HG02763 (cell line): ENCODE measurements around the gene GABBR2.
A peak's percentile ranks its signal among the peaks of the same experiment; 100 is the strongest.

Source experiments
- ATAC-seq: cut with Tn5 transposase; IDR thresholded peaks from one replicate; pipeline ENCODE4 v1.9.1; 2021; ENCODE audit warnings: mild to moderate bottlenecking, moderate library complexity; ENCODE audit not compliant: unreplicated experiment

GABBR2 gene

DNA sequence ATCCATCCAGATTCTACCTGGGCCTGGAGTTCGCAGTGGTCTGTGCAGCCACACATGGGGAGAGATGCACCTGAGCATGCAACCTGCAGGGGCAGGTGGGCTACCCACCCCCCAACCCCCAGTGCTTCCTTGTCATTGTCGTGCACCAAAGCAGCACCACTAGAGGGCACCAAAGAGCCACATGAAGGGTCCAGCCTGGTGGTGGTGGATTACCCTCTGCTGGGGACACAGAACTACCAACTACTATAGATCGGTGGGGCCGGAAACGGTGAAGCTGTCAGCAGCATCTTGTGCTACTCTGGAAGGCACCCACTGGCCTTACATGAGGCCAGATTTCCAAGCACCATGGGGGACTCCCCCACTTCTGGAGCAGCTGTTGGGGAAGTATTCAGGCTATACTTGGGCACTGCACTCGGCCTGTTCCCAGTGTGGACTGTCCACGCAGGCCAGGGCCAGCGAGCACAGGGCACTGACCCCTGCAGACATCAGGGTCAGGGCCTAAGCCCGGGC is 393.1 kb downstream of the GABBR2 start:
- peak; percentile 64 for ATAC-seq

DNA sequence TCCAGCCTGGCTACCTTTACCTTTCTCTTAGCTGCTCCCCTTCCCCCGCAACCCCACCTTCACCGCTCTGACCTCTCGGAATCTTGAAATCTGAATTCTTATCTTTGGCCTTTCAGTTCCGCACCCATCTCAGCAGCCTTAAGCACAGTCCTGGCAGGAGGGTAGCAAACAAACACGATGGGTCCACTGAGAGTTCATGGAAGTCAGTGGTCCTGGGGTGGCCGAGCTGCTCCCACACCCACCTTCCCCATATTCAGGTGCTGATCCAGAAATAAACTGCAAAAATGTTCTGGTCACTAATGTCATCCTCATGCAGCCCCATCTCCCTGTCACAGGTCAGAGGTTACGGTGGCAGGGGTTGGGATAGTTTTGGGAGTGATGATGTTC is 393.7 kb downstream of the GABBR2 start:
- ATAC-seq = no peak

DNA sequence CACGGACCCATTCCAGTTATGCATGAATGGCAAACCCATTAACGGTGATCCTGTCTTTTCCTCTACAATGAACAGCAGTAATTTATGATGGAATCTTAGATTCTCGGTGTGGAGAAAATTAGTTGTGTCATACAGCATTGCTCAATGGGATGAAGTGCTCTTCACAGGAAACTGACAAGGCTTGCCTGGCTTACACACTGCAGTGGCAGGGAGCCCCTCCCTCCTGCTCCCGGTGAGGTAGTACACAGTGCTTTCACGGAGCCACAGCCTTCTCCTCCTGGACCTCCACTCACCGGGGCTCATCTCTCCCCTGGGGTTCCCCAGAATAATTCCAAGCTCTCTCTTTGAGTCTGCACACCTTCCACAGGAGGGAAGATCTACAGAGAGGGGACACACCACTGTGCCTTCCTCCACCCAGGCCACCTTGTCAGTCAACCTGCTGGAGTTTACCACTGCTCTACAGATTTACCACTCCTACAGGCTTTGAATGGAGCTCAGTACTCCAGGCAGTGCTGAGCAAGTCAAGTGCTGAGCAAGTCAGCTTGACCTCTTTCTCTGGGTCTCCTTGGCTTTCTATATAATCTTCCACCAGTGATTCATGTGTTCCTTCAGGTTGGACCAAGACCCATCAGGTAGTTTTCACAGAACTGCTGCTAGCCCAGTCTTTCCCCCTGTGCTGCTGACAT is 394.2 kb downstream of the GABBR2 start:
- ATAC-seq = no peak

DNA sequence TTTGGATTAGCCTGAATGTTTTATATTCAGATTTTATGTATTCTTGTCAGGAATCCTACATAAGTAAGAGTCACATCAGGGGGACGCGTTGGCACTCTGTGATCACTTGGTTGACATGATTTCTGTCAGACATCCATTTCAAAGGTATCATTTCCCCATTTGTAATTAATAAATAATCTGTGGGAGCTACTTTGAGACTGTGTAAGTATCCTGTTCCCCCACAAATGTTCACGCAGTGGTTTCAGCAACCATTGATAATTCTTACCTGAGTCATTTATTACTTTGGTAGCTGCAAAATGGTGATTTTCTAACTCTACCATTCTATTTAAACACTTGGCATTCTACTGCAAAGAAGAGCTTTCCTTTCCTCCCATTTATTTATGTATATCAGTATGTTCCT is 396.4 kb downstream of the GABBR2 start:
- no peak for ATAC-seq

DNA sequence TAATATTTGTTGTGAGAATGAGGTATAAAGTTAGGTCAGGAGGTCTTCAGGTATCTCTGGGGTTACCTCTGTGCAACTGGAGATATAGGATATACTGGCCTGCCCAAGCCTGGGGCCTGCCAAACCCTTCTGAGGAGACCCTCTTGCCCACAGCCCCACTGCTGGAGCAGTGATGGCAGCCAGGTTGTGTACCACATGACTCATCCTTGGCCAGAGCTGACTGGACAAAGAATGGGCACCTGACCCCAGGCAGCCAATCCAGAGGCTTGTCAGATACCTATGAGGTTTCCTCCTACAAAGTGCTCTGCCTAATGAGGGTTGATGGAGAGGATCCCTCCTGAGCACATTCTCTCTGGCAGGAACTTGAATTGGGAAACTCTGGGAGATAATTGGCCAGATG is 397.2 kb downstream of the GABBR2 start:
- ATAC-seq = no peak

DNA sequence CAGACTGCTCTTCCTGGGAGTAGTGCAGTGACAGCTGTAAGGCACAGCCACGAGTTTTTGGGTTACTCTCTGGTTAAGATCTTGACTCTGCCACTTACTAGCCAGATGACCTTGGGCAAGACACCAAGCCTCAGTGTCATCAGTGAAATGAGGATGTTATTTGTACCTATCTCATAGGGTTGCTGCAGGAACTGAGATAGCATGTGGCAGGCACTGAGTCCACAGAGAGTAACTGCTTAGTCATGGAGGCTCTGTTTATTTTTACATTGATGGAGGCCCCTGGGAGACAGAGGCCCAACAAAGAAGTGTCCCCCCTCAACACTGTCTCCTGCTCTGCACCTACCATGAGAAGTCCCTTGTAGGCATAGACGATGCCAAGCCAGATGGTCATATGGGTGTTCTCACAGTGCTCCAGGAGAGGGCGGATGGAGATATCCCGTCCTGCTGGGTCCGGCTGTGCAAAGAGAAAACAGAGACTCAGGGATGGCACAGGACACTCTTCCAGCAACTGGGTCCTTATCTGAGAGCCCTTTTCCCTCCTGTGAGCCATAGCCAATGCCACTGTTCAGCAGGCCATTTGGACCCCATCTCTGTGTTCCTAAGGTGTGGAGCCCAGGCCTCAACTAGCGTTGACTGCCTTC is 397.9 kb downstream of the GABBR2 start:
- no peak for ATAC-seq

DNA sequence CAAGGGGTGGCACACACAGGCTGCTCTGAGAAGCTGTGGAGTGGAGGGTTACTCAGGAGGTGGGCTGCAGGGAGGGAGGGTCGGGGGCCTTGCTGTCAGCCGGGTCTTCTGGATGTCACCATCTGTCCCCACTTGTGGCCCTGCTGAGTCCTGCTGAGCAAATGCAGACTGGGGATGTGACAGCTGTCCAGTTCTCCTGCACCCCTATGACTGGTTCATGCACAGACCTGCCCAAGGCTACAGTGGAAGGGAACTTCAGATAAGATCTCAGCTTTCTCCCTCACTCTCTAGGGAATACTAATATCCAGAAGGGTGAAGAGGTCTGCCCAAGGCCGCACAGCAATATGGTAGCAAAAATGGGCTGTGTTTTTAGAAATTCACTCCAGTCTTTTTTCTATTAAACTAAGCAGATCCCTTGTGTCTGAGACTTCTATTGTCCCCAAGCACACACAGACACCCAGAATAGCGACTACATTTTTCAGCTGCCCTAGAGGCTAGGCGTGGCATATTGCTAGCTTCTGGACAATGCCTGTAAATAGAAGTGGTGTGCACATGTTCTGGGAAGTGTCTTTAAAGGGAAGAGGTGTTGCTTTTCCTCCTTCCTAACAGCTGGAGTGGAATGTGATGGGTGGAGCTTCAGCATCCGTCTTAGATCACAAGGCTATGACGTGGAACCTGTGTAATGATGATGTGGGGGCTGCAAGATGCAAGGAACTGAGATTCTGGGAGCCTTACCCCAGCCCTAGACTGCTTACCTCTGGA is 402.2 kb downstream of the GABBR2 start:
- ATAC-seq = no peak

DNA sequence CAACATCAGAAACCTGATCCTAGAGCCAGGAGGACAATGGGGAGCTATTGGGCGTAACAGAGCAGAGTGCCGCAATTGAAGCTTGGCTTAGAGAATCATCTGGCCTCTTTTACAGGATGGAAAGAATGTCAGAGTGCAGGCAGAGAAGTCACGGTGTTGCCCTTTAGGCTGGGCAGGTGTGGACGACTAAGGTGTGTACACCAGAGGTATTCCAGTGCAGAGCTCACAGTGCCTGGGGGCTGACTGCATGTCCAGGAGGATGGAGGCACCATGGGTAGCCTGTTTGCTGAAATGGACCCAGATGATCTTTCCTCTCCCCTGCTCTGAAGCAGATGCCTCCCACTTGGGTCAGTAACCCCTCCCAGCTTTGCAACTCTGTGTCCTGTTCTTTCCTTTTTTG is 404.4 kb downstream of the GABBR2 start:
- no peak for ATAC-seq

DNA sequence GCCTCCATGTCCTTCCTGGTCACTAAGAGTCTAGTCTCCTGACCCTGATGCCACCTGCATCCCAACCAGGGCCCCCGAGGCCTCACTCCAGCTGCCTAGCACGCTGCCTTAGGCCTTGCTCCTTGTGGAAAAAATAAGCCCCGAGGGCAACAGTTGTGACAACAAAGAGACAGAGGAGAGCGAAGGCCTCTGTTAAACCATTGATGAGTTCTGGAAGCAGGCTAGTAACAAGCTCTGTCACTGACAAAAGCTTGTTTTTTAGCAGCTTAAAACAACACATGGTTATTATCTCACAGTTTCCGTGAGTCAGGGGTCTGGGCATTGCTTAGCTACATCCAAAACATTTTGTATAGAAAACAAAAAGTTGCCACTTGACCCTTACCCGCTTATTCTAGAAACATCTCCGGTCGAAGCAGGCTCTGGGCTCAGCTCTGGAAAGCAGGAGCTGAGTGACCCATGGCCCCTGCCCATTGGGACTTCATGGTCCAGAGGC is 405.1 kb downstream of the GABBR2 start:
- no peak for ATAC-seq

DNA sequence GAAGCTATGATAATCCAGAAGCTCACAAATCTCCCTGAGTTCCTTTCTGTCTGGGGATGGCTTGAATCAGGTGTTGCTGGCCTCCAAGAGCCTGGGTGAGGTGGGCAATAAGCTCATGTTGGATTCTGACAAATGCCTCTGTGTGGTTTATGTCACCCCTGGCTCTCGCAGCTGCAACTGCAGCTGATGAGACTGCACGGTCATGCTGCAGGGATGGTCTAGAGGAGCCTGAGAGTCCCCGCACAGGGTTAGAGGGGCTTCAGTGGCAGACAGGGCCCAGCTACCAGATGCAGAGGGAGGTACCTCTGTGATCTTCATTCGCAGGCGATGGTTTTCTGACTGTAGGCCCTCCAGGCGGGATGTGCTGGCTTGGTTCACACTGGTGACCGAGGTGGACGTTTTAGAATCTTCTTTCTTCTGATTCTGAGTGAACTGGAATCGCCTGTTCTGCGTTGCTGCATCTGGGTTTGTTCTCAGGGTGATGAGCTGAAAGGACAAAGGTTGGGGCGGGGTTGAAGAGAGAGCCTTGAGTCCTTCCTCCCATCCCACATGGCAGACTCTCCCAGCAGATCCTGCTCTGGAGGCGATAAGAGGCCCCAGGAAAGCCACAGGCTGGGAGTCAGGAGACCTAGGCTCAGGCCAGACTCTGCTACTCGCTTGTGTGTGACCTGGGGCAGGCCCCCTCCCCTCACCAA is 405.6 kb downstream of the GABBR2 start:
- ATAC-seq = no peak

DNA sequence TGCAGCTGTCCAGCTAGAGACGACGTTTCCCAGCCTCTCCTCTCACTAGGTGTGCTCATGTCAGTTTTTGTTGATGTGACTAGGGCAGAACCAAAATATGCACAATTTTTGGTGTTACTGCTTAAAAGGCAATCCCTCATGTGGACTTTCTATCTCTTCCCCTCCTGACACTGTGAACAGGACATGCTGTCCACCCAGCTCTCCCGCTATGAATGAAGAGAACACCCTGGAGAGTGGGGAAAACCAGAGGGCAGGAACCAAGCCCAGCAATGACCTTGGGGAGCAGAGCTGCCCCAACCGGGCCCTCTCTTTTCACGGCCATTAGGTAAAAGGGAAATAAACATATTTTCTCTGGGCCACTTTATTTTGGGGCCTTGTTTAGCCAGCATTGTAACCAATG is 406.6 kb downstream of the GABBR2 start:
- ATAC-seq = no peak

DNA sequence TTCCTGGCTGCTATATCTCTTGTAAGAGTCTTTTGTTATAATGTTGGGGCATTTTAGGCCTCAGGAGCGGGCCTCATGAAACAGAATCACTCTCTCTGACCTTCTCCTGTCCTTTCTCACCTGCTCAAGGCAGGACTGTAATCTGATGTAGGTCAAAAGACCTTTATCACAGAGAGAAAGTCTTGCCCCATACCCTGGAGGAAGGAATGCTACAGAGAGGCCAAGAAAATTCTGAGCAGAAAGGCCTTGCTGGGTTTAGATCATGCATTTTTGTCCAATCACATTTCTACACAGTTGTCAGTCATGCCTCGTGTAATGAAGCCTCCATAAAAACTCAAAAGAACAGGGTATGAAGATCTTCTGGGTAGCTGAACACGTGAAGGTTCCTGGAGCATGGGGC is 408.1 kb downstream of the GABBR2 start:
- no peak for ATAC-seq

DNA sequence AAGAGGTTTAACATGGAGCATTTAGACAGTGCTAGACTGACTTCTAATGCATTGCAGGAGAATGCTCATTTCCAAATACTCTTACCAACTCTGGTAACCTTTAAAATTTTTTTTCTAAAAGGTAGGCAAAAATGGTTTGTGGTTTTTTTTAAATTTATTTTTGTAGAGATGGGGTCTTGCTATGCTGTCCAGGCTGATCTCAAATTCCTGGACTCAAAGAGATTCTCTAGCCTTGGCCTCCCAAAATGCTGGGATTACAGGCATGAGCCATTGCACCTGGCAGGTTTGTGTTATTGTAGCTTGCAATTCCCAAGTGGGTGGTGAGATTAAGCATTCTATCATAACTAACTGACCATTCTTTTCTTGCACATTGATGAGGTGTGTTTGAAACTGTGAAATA is 410.3 kb downstream of the GABBR2 start:
- no peak for ATAC-seq

DNA sequence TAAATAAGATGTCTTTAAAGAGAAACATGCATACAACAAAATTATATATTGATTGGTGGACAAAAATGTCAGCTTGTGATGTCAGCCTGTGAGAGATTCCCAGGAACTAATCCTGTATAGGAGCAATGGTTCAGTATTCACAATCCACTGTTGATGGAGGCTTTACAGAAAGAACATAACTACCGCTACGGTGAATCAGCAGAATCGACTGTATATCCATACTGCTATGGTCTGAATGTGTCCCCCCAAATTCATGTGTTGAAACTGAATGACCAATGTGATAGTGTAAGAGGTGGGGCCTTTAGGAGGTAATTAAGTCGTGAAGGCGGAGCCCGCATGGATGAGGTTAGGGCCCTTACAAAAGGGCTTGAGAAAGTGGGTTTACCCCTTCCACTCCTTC is 412.9 kb downstream of the GABBR2 start:
- ATAC-seq = no peak

DNA sequence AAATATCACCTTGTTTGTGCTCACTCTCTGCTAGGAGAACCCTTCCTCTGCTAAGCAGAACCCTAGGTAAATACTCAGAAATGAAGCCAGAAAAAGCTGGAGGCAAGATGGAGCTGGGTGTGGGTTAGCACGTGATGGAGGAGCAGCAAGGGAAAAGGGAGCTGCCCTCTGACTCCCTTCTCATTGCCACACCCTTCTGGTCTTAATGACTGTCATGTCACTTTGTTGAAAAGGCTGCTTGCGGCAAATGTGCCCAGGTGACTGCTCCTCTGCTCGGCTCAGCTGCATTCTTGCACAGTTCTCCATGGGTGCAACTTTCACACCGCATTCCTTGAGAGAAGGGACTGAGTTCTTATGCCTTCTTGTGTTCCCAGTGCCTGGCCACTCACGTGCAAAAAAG is 416.9 kb downstream of the GABBR2 start:
- ATAC-seq = no peak

DNA sequence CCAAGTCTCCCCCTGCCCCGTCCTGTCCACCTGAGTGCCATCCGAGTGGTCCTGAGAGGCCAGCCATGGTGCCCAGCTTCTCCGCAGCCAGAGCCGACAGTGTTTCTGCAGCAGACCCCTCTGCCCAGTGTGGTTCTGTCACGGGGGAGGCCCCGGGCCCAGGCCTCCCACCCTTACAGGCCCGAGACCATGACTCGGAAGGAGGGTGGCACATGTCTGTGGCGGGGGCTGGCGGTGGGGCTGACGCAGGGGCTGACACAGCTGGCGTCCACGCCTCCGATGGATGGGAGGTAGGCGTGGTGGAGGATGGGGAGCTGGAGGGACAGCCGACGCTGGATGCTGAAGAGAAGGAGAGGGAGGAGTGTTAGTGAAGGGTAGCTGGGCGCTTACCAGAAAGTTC is 418.3 kb downstream of the GABBR2 start:
- ATAC-seq = no peak

DNA sequence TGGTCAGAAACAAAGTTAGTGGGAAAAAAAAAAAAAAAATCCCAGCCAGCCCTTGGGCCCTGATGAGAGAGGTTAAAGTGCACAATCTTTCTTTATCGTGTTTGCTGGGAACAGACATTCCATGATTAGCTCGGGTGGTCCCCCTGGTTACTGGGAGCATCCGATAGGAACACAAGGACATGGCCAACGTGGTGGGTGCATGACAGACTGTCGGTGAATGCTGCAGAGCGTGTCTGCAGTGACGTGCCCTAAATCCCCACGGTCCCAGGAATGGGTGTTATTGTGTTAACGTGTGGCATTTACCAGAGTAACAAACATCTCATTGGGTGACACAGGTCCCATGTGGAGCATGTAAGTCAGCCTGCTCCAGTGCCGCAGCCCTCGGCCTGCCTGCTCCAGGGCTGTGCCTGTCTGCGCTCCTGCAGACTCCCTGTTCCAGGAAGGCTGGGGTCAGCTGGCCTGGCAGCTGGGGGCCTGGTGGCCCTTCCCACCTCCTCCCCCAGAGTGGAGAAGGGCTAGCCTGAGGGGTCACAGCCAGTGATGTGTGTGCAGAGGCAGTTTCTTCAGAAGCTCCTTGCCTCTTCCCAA is 419.0 kb downstream of the GABBR2 start:
- ATAC-seq = no peak

DNA sequence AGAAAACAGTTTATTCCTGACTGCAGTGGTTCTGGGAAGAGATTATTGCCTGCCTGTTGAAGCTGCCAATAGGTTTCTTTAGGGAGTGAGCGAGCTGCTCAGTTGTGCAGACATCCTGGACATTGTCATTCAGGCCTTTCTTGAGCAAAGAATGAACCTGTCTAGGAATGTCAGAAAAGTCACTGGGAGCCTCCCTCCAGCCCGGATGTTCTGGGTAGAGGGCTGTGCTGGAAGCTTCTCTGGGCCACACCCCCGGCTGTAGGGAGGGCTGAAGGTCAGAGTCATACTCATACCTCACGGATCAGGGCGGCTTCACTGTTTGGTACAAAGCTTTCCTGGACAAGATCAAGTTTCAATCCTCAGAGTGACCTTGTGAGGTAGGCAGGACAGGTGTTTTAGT is 419.9 kb downstream of the GABBR2 start:
- no peak for ATAC-seq

DNA sequence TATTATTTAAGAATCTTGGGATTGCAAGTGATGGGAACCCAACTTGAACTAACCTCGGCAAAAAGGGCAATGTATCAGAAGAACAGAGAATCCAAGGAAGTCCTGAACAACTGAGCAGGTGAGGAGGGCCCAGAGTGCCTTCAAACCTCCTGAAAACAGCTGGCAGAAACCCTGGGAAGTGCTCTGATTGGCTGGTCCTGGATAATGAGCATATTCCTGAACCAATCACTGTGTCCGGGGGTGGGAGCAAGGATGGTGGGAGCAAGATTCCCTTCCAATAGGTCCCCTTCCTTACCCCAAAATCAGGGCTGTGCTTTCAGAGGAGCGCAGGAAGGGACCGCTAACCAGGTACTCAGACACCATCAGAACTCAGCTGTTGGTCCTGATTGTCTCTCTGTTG is 421.4 kb downstream of the GABBR2 start:
- no peak for ATAC-seq

DNA sequence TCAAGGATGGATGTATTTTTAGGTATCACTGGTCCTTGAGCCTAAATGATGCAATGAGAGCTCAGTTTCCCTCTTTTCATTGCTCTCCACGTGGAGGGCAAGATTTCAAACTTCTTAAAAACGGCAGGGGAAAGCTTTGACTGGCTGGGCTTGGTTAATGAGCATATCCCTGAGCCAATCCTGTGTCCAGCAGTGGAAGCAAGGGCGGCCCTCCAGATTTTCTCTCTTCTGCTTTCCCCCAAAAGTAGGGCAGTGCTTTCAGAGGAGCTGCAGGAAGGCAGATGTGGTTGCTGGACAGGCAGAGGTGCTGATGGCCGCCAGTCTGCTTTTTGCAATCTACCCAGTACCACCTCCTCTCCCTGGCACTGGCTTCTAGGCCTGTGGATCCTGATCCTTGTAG is 423.3 kb downstream of the GABBR2 start:
- ATAC-seq = no peak

DNA sequence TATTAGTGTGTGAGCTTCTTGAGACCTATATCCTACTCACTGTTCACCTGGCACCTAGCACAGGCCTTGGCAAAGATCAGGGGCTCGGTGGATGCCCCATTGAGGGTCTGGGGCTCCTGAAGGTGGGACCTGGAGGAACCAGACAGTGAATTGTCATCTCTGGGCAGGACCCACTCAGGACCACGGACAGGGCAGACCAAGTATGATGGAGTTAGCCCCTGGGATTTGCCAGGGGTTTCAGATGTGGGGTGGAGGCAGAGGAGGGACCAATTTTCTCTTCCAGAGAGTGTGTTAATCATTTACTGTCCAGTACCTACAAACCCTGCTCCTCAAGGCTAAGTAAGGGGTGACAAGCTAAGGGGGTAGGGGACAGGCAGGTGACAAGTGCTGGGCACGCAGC is 424.0 kb downstream of the GABBR2 start:
- no peak for ATAC-seq
